ENCODE measurements around the gene ARHGAP33. TPM values are rescaled to one million over a fixed set of nuclear protein-coding genes. Genes with fewer than 3 reads are reported as not detected.

ARHGAP33 gene
- total and polyA plus RNA-seq, 2 experiments from 2014 or later = 11.6 to 22.1 TPM

- peaks cover 10% of the 10 kb centered on the region for H3F3A ChIP-seq (replicated peaks; ENCODE audit: low read depth)
- peaks cover 8% of the 10 kb centered on the region for H3K27me3 Mint-ChIP-seq (ENCODE audit: insufficient read depth, low read depth, poor library complexity)
- peak; percentile 33 for DNase-seq (ENCODE audit: low spot score)
- no peak overlapping the region for H3K27ac Mint-ChIP-seq
- peaks cover 4% of the 10 kb centered on the region; the same call in 1 of the 2 replicates for H3K36me3 ChIP-seq (ENCODE audit: insufficient read depth)
- H4K20me1 ChIP-seq (replicated peaks; ENCODE audit: insufficient read depth) = no peaks in the 10 kb centered on the region; the same call in 1 of the 2 replicates
- peaks cover 9% of the 10 kb centered on the region for H3K4me1 Mint-ChIP-seq
- peaks cover 4% of the 10 kb centered on the region; the same call in 1 of the 2 replicates for H3K4me1 ChIP-seq (ENCODE audit: insufficient read depth)
- no peaks in the 10 kb centered on the region for H3K9me2 ChIP-seq (ENCODE audit: insufficient read depth)
- H2AFZ ChIP-seq = no peak overlapping the region
- ATAC-seq = no peak
- TF ChIP-seq REST (IDR thresholded peaks at IDR 0.05; ENCODE audit: unreplicated experiment) (no peak), NANOG (IDR thresholded peaks at IDR 0.05; ENCODE audit: borderline replicate concordance) (no peak), ETS1 (IDR thresholded peaks at IDR 0.05) (no peak), ZNF331 (CRISPR knock-in tag; IDR thresholded peaks at IDR 0.05; ENCODE audit: low read depth) (no peak), STAT1 (IDR thresholded peaks at IDR 0.05; ENCODE audit: unreplicated experiment) (no peak), POLR2AphosphoS5 (IDR thresholded peaks at IDR 0.05; ENCODE audit: low read depth) (no peak; the same call in 1 of the 2 replicates), ZNF114 (CRISPR knock-in tag; IDR thresholded peaks at IDR 0.05) (no peak), CREB1 (CRISPR knock-in tag; IDR thresholded peaks at IDR 0.05; ENCODE audit: low read depth) (no peak), EZH2phosphoT487 (IDR thresholded peaks at IDR 0.05; ENCODE audit: unreplicated experiment) (no peak), ZNF462 (CRISPR knock-in tag; IDR thresholded peaks at IDR 0.05) (no peak), EZH2 (IDR thresholded peaks at IDR 0.05; ENCODE audit: low read depth, unreplicated experiment) (no peak), JUNB (IDR thresholded peaks at IDR 0.05; ENCODE audit: unreplicated experiment) (no peak), CTCF (conservative IDR thresholded peaks at IDR 0.05; ENCODE audit: low read depth in 2 of 2) (no peak)
- no peaks in the 10 kb centered on the region for H3K79me2 ChIP-seq (replicated peaks; ENCODE audit: insufficient read depth)
- H3K36me3 Mint-ChIP-seq (ENCODE audit: low read depth) = peaks cover 45% of the 10 kb centered on the region
- peak overlapping the region; percentile 83 for H3K4me3 Mint-ChIP-seq
- no peaks in the 10 kb centered on the region for H3K27me3 ChIP-seq (ENCODE audit: insufficient read depth)
- H3K4me2 ChIP-seq = peak overlapping the region; percentile 91
- peak overlapping the region; percentile 81; the same call in 1 of the 2 replicates for H3K27ac ChIP-seq (ENCODE audit: low read depth)
- H3K9me3 Mint-ChIP-seq = no peaks in the 10 kb centered on the region; the same call in 2 of the 3 replicates
- H3K4me3 ChIP-seq = peak overlapping the region; percentile 96
Measured at GRCh38 chr19:35739275-35740107, 35.9 kb upstream of the ARHGAP33 start.

All from GM23338 (cell line).